Suprapubic skin (tissue), 4 donors: Measurements from ENCODE around the gene ZNF407. TPM values are rescaled to one million over a fixed set of nuclear protein-coding genes. Genes with fewer than 3 reads are reported as not detected.

Experiments used
- DNase-seq, 2 donors: peaks; one replicate each; pipeline ENCODE4 v3.0.0-alpha.2; 2019; ENCODE audit warnings: low spot score in 2 of 2
- H3K27ac ChIP-seq: fragments of 200-600 bp; sonication (generic); one replicate; pipeline ENCODE4 v1.5.1; 2019
- H3K27me3 ChIP-seq: fragments of 200-600 bp; sonication (generic); one replicate; pipeline ENCODE4 v1.5.1; 2019
- H3K36me3 ChIP-seq: fragments of 200-600 bp; sonication (generic); one replicate; pipeline ENCODE4 v1.5.1; 2019
- H3K4me1 ChIP-seq: fragments of 200-600 bp; sonication (generic); one replicate; pipeline ENCODE4 v1.5.1; 2019
- H3K4me3 ChIP-seq: fragments of 200-600 bp; sonication (generic); one replicate; pipeline ENCODE4 v1.5.1; 2019; ENCODE audit warnings: mild to moderate bottlenecking
- H3K9me3 ChIP-seq: fragments of 200-600 bp; sonication (generic); one replicate; pipeline ENCODE4 v1.5.1; 2019
- EP300 ChIP-seq: sonication (generic); formaldehyde crosslinking; IDR thresholded peaks from one replicate; pipeline ENCODE4 v1.6.1; 2017; ENCODE audit warnings: antibody characterized with exemption
- POLR2A ChIP-seq, 2 donors: fragments of 450-650 bp; IDR thresholded peaks; one replicate each; pipeline ENCODE4 v1.6.1; 2017; ENCODE audit warnings: antibody characterized with exemption in 2 of 2, mild to moderate bottlenecking in 2 of 2, moderate library complexity in 2 of 2
- POLR2AphosphoS5 ChIP-seq, 3 donors: sonication (generic); formaldehyde crosslinking; IDR thresholded peaks; one replicate each; pipeline ENCODE4 v1.6.1; 2017; ENCODE audit warnings: antibody characterized with exemption in 3 of 3
- WGBS: methylation state at CpG from one replicate; pipeline ENCODE4 v1.1.5; 2018; 5-methylcytosine and 5-hydroxymethylcytosine counted together
- total RNA-seq, 4 donors: library from RNA; depleted of rRNA; stranded (reverse); fragments of >200 nt; gene quantifications; one replicate each; pipeline ENCODE4 v1.1.0, GENCODE V29; 2016
- TF ChIP-seq, protein P1 (sequence below), 2 donors: fragments of 200-600 bp in 1 of 2; fragments of 450-650 bp in 1 of 2; sonication (generic) in 1 of 2; IDR thresholded peaks; one replicate each; pipeline ENCODE4 v1.5.1; 2016 to 2019; ENCODE audit warnings: antibody characterized with exemption in 2 of 2, mild to moderate bottlenecking in 1 of 2, moderate library complexity in 1 of 2

The ZNF407 gene
- total RNA-seq, 4 donors from 2014 or later = 10.7 to 22.1 (median 13.8) TPM

DNA sequence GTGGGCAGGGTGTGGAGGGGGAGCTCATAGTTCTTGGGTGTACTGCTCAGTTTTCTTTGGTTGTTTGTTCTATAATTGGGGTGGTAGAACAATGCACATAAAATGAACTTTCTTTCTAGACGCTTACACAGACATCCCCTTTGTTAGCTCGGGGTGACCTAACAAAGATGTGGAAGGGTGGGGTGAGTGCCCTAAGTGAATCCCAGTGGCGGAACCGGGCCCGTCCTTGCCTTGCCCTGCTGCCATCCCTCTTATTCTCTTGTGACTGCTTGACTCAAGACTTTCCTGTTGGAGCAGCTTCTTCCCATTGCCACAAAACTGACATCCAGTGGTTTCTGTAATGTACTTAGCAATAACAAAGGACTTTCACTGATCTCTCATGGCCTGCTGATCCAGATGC is 343.2 kb downstream of the ZNF407 start:
- no peak for TF ChIP-seq POLR2A (IDR thresholded peaks at IDR 0.05)
- TF ChIP-seq EP300 = no peak
- no peak for TF ChIP-seq POLR2AphosphoS5 (IDR thresholded peaks at IDR 0.05)
- TF ChIP-seq, protein P1, sequence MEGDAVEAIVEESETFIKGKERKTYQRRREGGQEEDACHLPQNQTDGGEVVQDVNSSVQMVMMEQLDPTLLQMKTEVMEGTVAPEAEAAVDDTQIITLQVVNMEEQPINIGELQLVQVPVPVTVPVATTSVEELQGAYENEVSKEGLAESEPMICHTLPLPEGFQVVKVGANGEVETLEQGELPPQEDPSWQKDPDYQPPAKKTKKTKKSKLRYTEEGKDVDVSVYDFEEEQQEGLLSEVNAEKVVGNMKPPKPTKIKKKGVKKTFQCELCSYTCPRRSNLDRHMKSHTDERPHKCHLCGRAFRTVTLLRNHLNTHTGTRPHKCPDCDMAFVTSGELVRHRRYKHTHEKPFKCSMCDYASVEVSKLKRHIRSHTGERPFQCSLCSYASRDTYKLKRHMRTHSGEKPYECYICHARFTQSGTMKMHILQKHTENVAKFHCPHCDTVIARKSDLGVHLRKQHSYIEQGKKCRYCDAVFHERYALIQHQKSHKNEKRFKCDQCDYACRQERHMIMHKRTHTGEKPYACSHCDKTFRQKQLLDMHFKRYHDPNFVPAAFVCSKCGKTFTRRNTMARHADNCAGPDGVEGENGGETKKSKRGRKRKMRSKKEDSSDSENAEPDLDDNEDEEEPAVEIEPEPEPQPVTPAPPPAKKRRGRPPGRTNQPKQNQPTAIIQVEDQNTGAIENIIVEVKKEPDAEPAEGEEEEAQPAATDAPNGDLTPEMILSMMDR (IDR thresholded peaks at IDR 0.05) = no peak
- DNase-seq = no peak
- no peaks in the 10 kb centered on the region for H3K36me3 ChIP-seq
- H3K4me3 ChIP-seq = no peak overlapping the region
- H3K4me1 ChIP-seq = no peaks in the 10 kb centered on the region
- no peaks in the 10 kb centered on the region for H3K27me3 ChIP-seq
- WGBS = 95% methylated on average over 5 of the region's 5 CpGs
- H3K27ac ChIP-seq = no peak overlapping the region
- H3K9me3 ChIP-seq = no peaks in the 10 kb centered on the region

DNA sequence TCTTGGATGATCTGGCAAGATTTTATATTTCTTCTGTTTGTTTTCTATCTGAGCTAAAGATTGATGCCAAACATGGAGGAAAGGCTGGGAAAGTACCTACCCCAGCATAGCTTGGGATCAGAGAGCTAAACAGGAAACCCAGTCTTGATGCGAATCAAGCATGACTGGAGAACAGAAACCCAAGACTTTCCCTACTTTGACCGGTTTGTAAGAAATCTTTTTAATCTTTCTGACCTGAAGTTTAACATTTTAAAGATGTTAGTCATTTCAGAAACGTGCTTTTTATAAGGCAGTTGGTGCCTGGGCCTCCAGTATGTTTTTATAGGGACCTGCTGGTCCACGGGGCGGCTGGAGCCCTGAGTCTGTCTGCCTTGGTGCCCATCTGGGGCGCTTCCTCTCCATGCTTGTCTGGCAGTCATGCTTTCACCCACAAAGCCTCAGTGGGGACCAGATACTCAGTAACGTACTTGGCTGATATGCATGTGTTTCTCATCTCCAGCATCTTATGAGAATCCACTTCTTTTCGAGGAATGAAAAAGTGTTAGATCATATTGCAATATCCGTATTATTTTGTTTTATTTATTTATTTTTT is 344.7 kb downstream of the ZNF407 start:
- Histone ChIP-seq H3K4me3 (no peak overlapping the region), H3K4me1 (no peaks in the 10 kb centered on the region), H3K27ac (no peak overlapping the region), H3K27me3 (no peaks in the 10 kb centered on the region), H3K9me3 (no peaks in the 10 kb centered on the region), H3K36me3 (no peaks in the 10 kb centered on the region)
- no peak for DNase-seq
- WGBS = 85% methylated on average over 9 of the region's 9 CpGs
- TF ChIP-seq, protein P1 (IDR thresholded peaks at IDR 0.05) = no peak
- TF ChIP-seq POLR2A (IDR thresholded peaks at IDR 0.05) (no peak), POLR2AphosphoS5 (IDR thresholded peaks at IDR 0.05) (no peak), EP300 (no peak)

DNA sequence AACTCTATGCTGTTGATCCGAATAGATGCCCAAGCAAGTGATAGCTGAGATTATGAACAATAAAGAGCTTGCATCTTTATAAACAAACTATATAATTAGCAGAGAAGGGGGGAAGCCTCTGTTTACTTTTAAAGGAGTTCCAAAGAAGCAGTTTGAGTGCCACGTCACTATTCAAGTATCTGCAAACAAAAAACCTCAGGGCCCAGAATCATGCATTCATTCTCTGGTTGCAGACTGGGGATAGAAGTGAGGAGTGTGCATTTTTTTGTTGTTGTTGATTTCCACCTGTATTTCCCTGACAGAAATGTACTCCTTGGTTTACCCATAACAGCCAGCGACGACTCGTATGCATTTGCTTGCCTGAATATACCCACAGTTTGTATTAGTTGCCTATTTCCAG is 347.0 kb downstream of the ZNF407 start:
- TF ChIP-seq POLR2AphosphoS5 (IDR thresholded peaks at IDR 0.05) (no peak), POLR2A (IDR thresholded peaks at IDR 0.05) (no peak), EP300 (no peak)
- TF ChIP-seq, protein P1 (IDR thresholded peaks at IDR 0.05) = no peak
- no peaks in the 10 kb centered on the region for H3K9me3 ChIP-seq
- H3K4me3 ChIP-seq = no peak overlapping the region
- DNase-seq = no peak
- H3K27me3 ChIP-seq = no peaks in the 10 kb centered on the region
- H3K27ac ChIP-seq = no peak overlapping the region
- no peaks in the 10 kb centered on the region for H3K36me3 ChIP-seq
- WGBS = 88% methylated on average over 5 of the region's 5 CpGs
- no peaks in the 10 kb centered on the region for H3K4me1 ChIP-seq

DNA sequence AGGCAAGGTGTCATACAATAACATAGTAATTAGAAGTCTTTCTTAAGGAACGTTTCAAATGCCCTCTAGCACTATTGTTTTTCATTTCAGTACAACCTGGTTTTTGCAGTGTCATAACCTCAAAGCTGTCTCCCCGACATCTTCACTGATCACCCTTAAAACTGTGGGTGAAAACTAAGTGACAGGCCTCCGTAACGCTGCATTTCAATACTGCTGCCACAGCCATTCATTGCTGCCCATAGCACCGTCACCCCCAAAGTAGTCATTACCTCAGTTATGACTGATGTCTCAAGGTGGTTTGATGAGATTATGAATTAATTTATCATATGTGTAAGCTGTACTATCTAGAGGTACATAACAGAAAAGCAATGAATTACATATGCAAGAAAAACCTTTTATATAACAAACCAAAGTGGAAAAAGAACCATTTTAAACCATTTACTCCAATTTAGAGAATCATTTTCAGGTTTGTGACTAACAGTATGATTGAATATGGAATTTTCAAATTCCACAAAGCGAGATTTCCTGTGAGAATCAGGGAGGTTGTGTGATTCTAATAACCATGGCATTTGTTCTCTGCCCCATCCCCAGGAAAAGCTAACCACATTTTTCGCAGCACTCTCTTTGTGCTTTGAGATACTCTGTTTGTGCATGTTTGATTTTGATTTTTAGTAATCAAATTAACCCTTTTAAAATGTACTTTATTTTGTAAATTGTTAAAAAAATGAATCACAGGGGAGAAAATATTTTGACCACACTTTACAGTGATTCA is 348.3 kb downstream of the ZNF407 start:
- no peak overlapping the region for H3K27ac ChIP-seq
- H3K9me3 ChIP-seq = no peaks in the 10 kb centered on the region
- no peak overlapping the region for H3K4me3 ChIP-seq
- no peaks in the 10 kb centered on the region for H3K36me3 ChIP-seq
- H3K4me1 ChIP-seq = peaks cover 5% of the 10 kb centered on the region
- no peaks in the 10 kb centered on the region for H3K27me3 ChIP-seq
- no peak for DNase-seq
- TF ChIP-seq EP300 (no peak), POLR2A (IDR thresholded peaks at IDR 0.05) (no peak), POLR2AphosphoS5 (IDR thresholded peaks at IDR 0.05) (no peak)
- TF ChIP-seq, protein P1 (IDR thresholded peaks at IDR 0.05) = no peak
- 85% methylated on average over 7 of the region's 7 CpGs for WGBS

DNA sequence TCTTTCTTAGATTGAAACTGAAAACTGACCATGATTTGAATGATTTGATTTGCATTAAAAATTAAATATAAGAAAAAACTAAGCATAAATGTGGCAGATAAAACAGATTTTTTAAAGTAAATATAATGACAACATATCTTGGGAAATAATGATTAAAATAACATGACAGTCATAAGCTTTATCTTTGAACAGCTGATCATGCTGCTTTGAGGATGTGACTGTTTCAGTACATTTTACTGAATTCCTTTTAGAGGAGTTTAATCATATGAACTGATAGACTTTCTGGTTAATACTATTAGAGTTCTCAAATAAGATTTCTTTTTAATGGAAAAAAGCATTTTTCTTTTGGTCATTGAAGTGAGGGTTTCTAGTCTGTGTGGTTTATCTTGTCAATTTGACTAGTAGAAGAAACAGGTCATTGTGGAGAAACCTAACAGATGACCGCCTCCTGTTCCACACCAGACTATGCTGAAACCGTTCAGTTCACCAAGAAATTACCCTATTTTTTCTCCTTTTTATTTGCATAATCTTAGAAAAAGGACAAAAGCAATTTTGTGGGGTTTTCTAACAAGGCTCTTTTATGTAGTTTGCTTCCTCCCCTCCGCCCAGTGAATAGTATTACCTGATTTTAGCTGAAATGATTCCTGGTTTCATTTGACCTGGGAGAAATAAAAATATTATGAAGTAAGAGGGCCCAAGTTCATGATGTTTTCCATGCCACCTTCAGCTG is 349.1 kb downstream of the ZNF407 start:
- TF ChIP-seq POLR2A (IDR thresholded peaks at IDR 0.05) (no peak), EP300 (no peak), POLR2AphosphoS5 (IDR thresholded peaks at IDR 0.05) (no peak)
- TF ChIP-seq, protein P1 (IDR thresholded peaks at IDR 0.05) = no peak
- no peak for DNase-seq

More for the DNA sequence above, 349.1 kb downstream of the ZNF407 start:
- Histone ChIP-seq H3K4me1 (peaks cover 9% of the 10 kb centered on the region), H3K36me3 (no peaks in the 10 kb centered on the region), H3K9me3 (no peaks in the 10 kb centered on the region), H3K4me3 (no peak overlapping the region), H3K27me3 (no peaks in the 10 kb centered on the region), H3K27ac (no peak overlapping the region)
- 95% methylated on average over 3 of the region's 3 CpGs for WGBS
